ENCODE data around the gene MYO5B.

MYO5B gene

GRCh38 chr18:50172367-50172766 is 22.6 kb downstream of the MYO5B start:
- Histone ChIP-seq H3K4me3 (ENCODE audit: low read length in 2 of 2) (no peak overlapping the region), H3K23ac (ENCODE audit: low read depth, low read length, poor library complexity) (no peak overlapping the region), H3K79me1 (ENCODE audit: low read depth, low read length) (no peaks in the 10 kb centered on the region), H3K27me3 (ENCODE audit: control insufficient read depth in 3 of 3, insufficient read depth in 3 of 3, low read depth in 1 of 3, low read length in 3 of 3) (peaks cover 0 to 14% (median 0%) of the 10 kb centered on the region in 3 experiments), H3K27ac (replicated peaks; ENCODE audit: low read length) (no peak overlapping the region), H2BK15ac (ENCODE audit: low read length) (no peak overlapping the region), H3K36me3 (replicated peaks in 1 of 2; ENCODE audit: control insufficient read depth in 2 of 2, insufficient read depth in 2 of 2, low read length in 2 of 2) (no peaks in the 10 kb centered on the region), H3K9ac (ENCODE audit: low read depth, low read length, poor library complexity) (no peak overlapping the region), H2BK5ac (ENCODE audit: low read length) (no peak overlapping the region), H2BK12ac (ENCODE audit: low read length) (no peak overlapping the region), H2AK5ac (ENCODE audit: low read depth, low read length) (no peak overlapping the region), H3K14ac (ENCODE audit: low read length) (no peak overlapping the region), H3K9me3 (replicated peaks in 1 of 2; ENCODE audit: control insufficient read depth in 2 of 2, insufficient read depth in 1 of 2, low read depth in 1 of 2, low read length in 2 of 2) (no peaks in the 10 kb centered on the region), H4K8ac (ENCODE audit: low read depth, low read length) (no peak overlapping the region), H2AFZ (ENCODE audit: low read length) (no peak overlapping the region), H3K4ac (ENCODE audit: low read length) (no peak overlapping the region), H3K18ac (ENCODE audit: low read length) (no peak overlapping the region), H3K4me1 (ENCODE audit: control insufficient read depth in 2 of 2, insufficient read depth in 1 of 2, low read depth in 1 of 2, low read length in 2 of 2) (peaks cover 0 to 2% of the 10 kb centered on the region in 2 donors), H2BK120ac (ENCODE audit: low read depth, low read length) (no peak overlapping the region), H3K4me2 (ENCODE audit: insufficient read depth, low read length, poor library complexity, severe bottlenecking) (no peak overlapping the region), H4K91ac (ENCODE audit: low read depth, low read length, poor library complexity) (no peak overlapping the region)
- no CpG with 5 or more reads among the region's 3 CpGs for WGBS, 2 donors (ENCODE audit: extremely low coverage in 2 of 2, insufficient read length in 2 of 2, insufficient replicate concordance in 1 of 2)
- DNase-seq (ENCODE audit: low spot score): no peak

- Histone ChIP-seq H3K4me3 (ENCODE audit: low read length in 2 of 2) (no peak overlapping the region), H2BK12ac (ENCODE audit: low read length) (no peak overlapping the region), H3K27ac (replicated peaks; ENCODE audit: low read length) (no peak overlapping the region), H3K23ac (ENCODE audit: low read depth, low read length, poor library complexity) (no peak overlapping the region), H3K36me3 (replicated peaks in 1 of 2; ENCODE audit: control insufficient read depth in 2 of 2, insufficient read depth in 2 of 2, low read length in 2 of 2) (no peaks in the 10 kb centered on the region), H2BK15ac (ENCODE audit: low read length) (no peak overlapping the region), H4K8ac (ENCODE audit: low read depth, low read length) (no peak overlapping the region), H3K18ac (ENCODE audit: low read length) (no peak overlapping the region), H2AK5ac (ENCODE audit: low read depth, low read length) (no peak overlapping the region), H3K14ac (ENCODE audit: low read length) (no peak overlapping the region), H3K9ac (ENCODE audit: low read depth, low read length, poor library complexity) (no peak overlapping the region), H3K9me3 (replicated peaks in 1 of 2; ENCODE audit: control insufficient read depth in 2 of 2, insufficient read depth in 1 of 2, low read depth in 1 of 2, low read length in 2 of 2) (no peaks in the 10 kb centered on the region), H4K91ac (ENCODE audit: low read depth, low read length, poor library complexity) (no peak overlapping the region), H3K4me2 (ENCODE audit: insufficient read depth, low read length, poor library complexity, severe bottlenecking) (no peak overlapping the region), H3K79me1 (ENCODE audit: low read depth, low read length) (no peaks in the 10 kb centered on the region), H2BK120ac (ENCODE audit: low read depth, low read length) (no peak overlapping the region), H3K4me1 (ENCODE audit: control insufficient read depth in 2 of 2, insufficient read depth in 1 of 2, low read depth in 1 of 2, low read length in 2 of 2) (peaks cover 0 to 2% of the 10 kb centered on the region in 2 donors), H2AFZ (ENCODE audit: low read length) (no peak overlapping the region), H3K27me3 (ENCODE audit: control insufficient read depth in 3 of 3, insufficient read depth in 3 of 3, low read depth in 1 of 3, low read length in 3 of 3) (peaks cover 0 to 16% (median 0%) of the 10 kb centered on the region in 3 experiments), H3K4ac (ENCODE audit: low read length) (no peak overlapping the region), H2BK5ac (ENCODE audit: low read length) (no peak overlapping the region)
- WGBS, 2 donors (ENCODE audit: extremely low coverage in 2 of 2, insufficient read length in 2 of 2, insufficient replicate concordance in 1 of 2): no CpG with 5 or more reads among the region's 2 CpGs
- no peak for DNase-seq (ENCODE audit: low spot score)
Measured at GRCh38 chr18:50171406-50171805, 23.5 kb downstream of the MYO5B start.

GRCh38 chr18:50170004-50170403 is 24.9 kb downstream of the MYO5B start:
- DNase-seq (ENCODE audit: low spot score): no peak
- no peak overlapping the region for H3K23ac ChIP-seq (ENCODE audit: low read depth, low read length, poor library complexity)
- no peak overlapping the region for H3K4me3 ChIP-seq (ENCODE audit: low read length in 2 of 2)
- H3K79me1 ChIP-seq (ENCODE audit: low read depth, low read length): no peaks in the 10 kb centered on the region
- H2AFZ ChIP-seq (ENCODE audit: low read length): no peak overlapping the region
- H3K4me1 ChIP-seq (ENCODE audit: control insufficient read depth in 2 of 2, insufficient read depth in 1 of 2, low read depth in 1 of 2, low read length in 2 of 2): peaks cover 0 to 2% of the 10 kb centered on the region in 2 donors
- no peak overlapping the region for H3K14ac ChIP-seq (ENCODE audit: low read length)
- WGBS, 2 donors (ENCODE audit: extremely low coverage in 2 of 2, insufficient read length in 2 of 2, insufficient replicate concordance in 1 of 2): no CpG with 5 or more reads among the region's 5 CpGs
- no peak overlapping the region for H3K4me2 ChIP-seq (ENCODE audit: insufficient read depth, low read length, poor library complexity, severe bottlenecking)
- H4K8ac ChIP-seq (ENCODE audit: low read depth, low read length): no peak overlapping the region
- no peak overlapping the region for H2AK5ac ChIP-seq (ENCODE audit: low read depth, low read length)
- H3K27ac ChIP-seq (replicated peaks; ENCODE audit: low read length): no peak overlapping the region
- H3K36me3 ChIP-seq (replicated peaks in 1 of 2; ENCODE audit: control insufficient read depth in 2 of 2, insufficient read depth in 2 of 2, low read length in 2 of 2): no peaks in the 10 kb centered on the region
- H2BK5ac ChIP-seq (ENCODE audit: low read length): no peak overlapping the region
- no peak overlapping the region for H2BK12ac ChIP-seq (ENCODE audit: low read length)
- no peak overlapping the region for H3K18ac ChIP-seq (ENCODE audit: low read length)
- no peak overlapping the region for H4K91ac ChIP-seq (ENCODE audit: low read depth, low read length, poor library complexity)
- peaks cover 0 to 15% (median 0%) of the 10 kb centered on the region in 3 experiments for H3K27me3 ChIP-seq (ENCODE audit: control insufficient read depth in 3 of 3, insufficient read depth in 3 of 3, low read depth in 1 of 3, low read length in 3 of 3)
- no peak overlapping the region for H3K4ac ChIP-seq (ENCODE audit: low read length)
- H3K9me3 ChIP-seq (replicated peaks in 1 of 2; ENCODE audit: control insufficient read depth in 2 of 2, insufficient read depth in 1 of 2, low read depth in 1 of 2, low read length in 2 of 2): no peaks in the 10 kb centered on the region
- H3K9ac ChIP-seq (ENCODE audit: low read depth, low read length, poor library complexity): no peak overlapping the region
- no peak overlapping the region for H2BK120ac ChIP-seq (ENCODE audit: low read depth, low read length)
- H2BK15ac ChIP-seq (ENCODE audit: low read length): no peak overlapping the region

- Histone ChIP-seq H3K23ac (ENCODE audit: low read depth, low read length, poor library complexity) (no peak overlapping the region), H3K27ac (replicated peaks; ENCODE audit: low read length) (no peak overlapping the region)
Measured at GRCh38 chr18:50169149-50169548, 25.8 kb downstream of the MYO5B start.

More at GRCh38 chr18:50169149-50169548, 25.8 kb downstream of the MYO5B start:
- Histone ChIP-seq H3K79me1 (ENCODE audit: low read depth, low read length) (no peaks in the 10 kb centered on the region), H3K18ac (ENCODE audit: low read length) (no peak overlapping the region), H3K4me2 (ENCODE audit: insufficient read depth, low read length, poor library complexity, severe bottlenecking) (no peak overlapping the region), H2BK12ac (ENCODE audit: low read length) (no peak overlapping the region), H4K91ac (ENCODE audit: low read depth, low read length, poor library complexity) (no peak overlapping the region), H4K8ac (ENCODE audit: low read depth, low read length) (no peak overlapping the region), H3K4ac (ENCODE audit: low read length) (no peak overlapping the region), H3K14ac (ENCODE audit: low read length) (no peak overlapping the region), H3K27me3 (ENCODE audit: control insufficient read depth in 3 of 3, insufficient read depth in 3 of 3, low read depth in 1 of 3, low read length in 3 of 3) (peaks cover 0 to 15% (median 0%) of the 10 kb centered on the region in 3 experiments), H2BK120ac (ENCODE audit: low read depth, low read length) (no peak overlapping the region), H3K9ac (ENCODE audit: low read depth, low read length, poor library complexity) (no peak overlapping the region), H3K4me3 (ENCODE audit: low read length in 2 of 2) (no peak overlapping the region), H2AFZ (ENCODE audit: low read length) (no peak overlapping the region), H3K4me1 (ENCODE audit: control insufficient read depth in 2 of 2, insufficient read depth in 1 of 2, low read depth in 1 of 2, low read length in 2 of 2) (peaks cover 0 to 2% of the 10 kb centered on the region in 2 donors), H2BK15ac (ENCODE audit: low read length) (no peak overlapping the region), H2AK5ac (ENCODE audit: low read depth, low read length) (no peak overlapping the region), H3K9me3 (replicated peaks in 1 of 2; ENCODE audit: control insufficient read depth in 2 of 2, insufficient read depth in 1 of 2, low read depth in 1 of 2, low read length in 2 of 2) (no peaks in the 10 kb centered on the region), H3K36me3 (replicated peaks in 1 of 2; ENCODE audit: control insufficient read depth in 2 of 2, insufficient read depth in 2 of 2, low read length in 2 of 2) (no peaks in the 10 kb centered on the region), H2BK5ac (ENCODE audit: low read length) (no peak overlapping the region)
- no peak for DNase-seq (ENCODE audit: low spot score)
- whole genome bisulfite sequencing, 2 donors (ENCODE audit: extremely low coverage in 2 of 2, insufficient read length in 2 of 2, insufficient replicate concordance in 1 of 2): no CpG with 5 or more reads among the region's 2 CpGs
